ENCODE data around the gene ITGB2.

Gene ITGB2

GRCh38 chr21:44927587-44928461, 7.1 kb upstream of the ITGB2 start:
- no peak overlapping the region for H3K27ac ChIP-seq (ENCODE audit: low read depth, low read length, poor library complexity, severe bottlenecking)
- H2AFZ ChIP-seq (ENCODE audit: low read length) = no peak overlapping the region
- no peaks in the 10 kb centered on the region for H3F3A ChIP-seq (ENCODE audit: insufficient read depth, low read length)
- no peak overlapping the region for H3K9ac ChIP-seq (ENCODE audit: low read length)
- H4K20me1 ChIP-seq (ENCODE audit: insufficient read depth, low read length) = no peaks in the 10 kb centered on the region
- H3K4me2 ChIP-seq (ENCODE audit: low read length) = no peak overlapping the region
- no peaks in the 10 kb centered on the region for H3K9me2 ChIP-seq (ENCODE audit: low read depth, low read length)
- H3K4me3 ChIP-seq (ENCODE audit: low read depth, low read length, poor library complexity, severe bottlenecking) = no peak overlapping the region
- H3K4me1 ChIP-seq (ENCODE audit: insufficient read depth, low read length, severe bottlenecking) = peaks cover 7% of the 10 kb centered on the region
- no peaks in the 10 kb centered on the region for H3K79me2 ChIP-seq (ENCODE audit: insufficient read depth, low read length)
- TF ChIP-seq CTCF (IDR thresholded peaks at IDR 0.05; ENCODE audit: low read length) = no peak
- no peak for TF ChIP-seq EZH2 (IDR thresholded peaks at IDR 0.05; ENCODE audit: borderline replicate concordance, low read length)
- H3K9me3 ChIP-seq (ENCODE audit: low read length) = no peaks in the 10 kb centered on the region
- peaks cover 4% of the 10 kb centered on the region; the same call in 1 of the 2 replicates for H3K27me3 ChIP-seq (ENCODE audit: insufficient read depth, low read length)
- H3K36me3 ChIP-seq (ENCODE audit: insufficient read depth, low read length) = no peaks in the 10 kb centered on the region

GRCh38 chr21:44927259-44927586, 6.5 kb upstream of the ITGB2 start:
- no peaks in the 10 kb centered on the region for H3K79me2 ChIP-seq (ENCODE audit: insufficient read depth, low read length)
- H3K27me3 ChIP-seq (ENCODE audit: insufficient read depth, low read length) = peaks cover 4% of the 10 kb centered on the region; the same call in 1 of the 2 replicates
- H3K9me2 ChIP-seq (ENCODE audit: low read depth, low read length) = no peaks in the 10 kb centered on the region
- H4K20me1 ChIP-seq (ENCODE audit: insufficient read depth, low read length) = no peaks in the 10 kb centered on the region
- no peak overlapping the region for H2AFZ ChIP-seq (ENCODE audit: low read length)
- H3K9ac ChIP-seq (ENCODE audit: low read length) = no peak overlapping the region
- TF ChIP-seq CTCF (IDR thresholded peaks at IDR 0.05; ENCODE audit: low read length) (no peak), EZH2 (IDR thresholded peaks at IDR 0.05; ENCODE audit: borderline replicate concordance, low read length) (no peak)
- H3K36me3 ChIP-seq (ENCODE audit: insufficient read depth, low read length) = no peaks in the 10 kb centered on the region
- H3F3A ChIP-seq (ENCODE audit: insufficient read depth, low read length) = no peaks in the 10 kb centered on the region
- H3K27ac ChIP-seq (ENCODE audit: low read depth, low read length, poor library complexity, severe bottlenecking) = no peak overlapping the region
- H3K9me3 ChIP-seq (ENCODE audit: low read length) = no peaks in the 10 kb centered on the region
- no peak overlapping the region for H3K4me2 ChIP-seq (ENCODE audit: low read length)
- H3K4me3 ChIP-seq (ENCODE audit: low read depth, low read length, poor library complexity, severe bottlenecking) = no peak overlapping the region
- H3K4me1 ChIP-seq (ENCODE audit: insufficient read depth, low read length, severe bottlenecking) = peaks cover 7% of the 10 kb centered on the region

GRCh38 chr21:44926331-44927101, 5.8 kb upstream of the ITGB2 start:
- Histone ChIP-seq H3K9me3 (ENCODE audit: low read length) (no peaks in the 10 kb centered on the region), H3K4me1 (ENCODE audit: insufficient read depth, low read length, severe bottlenecking) (peaks cover 4% of the 10 kb centered on the region), H3K36me3 (ENCODE audit: insufficient read depth, low read length) (no peaks in the 10 kb centered on the region), H3K4me2 (ENCODE audit: low read length) (no peak overlapping the region; the same call in 1 of the 2 replicates), H3K27me3 (ENCODE audit: insufficient read depth, low read length) (peaks cover 4% of the 10 kb centered on the region; the same call in 1 of the 2 replicates), H3K79me2 (ENCODE audit: insufficient read depth, low read length) (no peaks in the 10 kb centered on the region), H3K9ac (ENCODE audit: low read length) (no peak overlapping the region), H4K20me1 (ENCODE audit: insufficient read depth, low read length) (no peaks in the 10 kb centered on the region), H2AFZ (ENCODE audit: low read length) (no peak overlapping the region), H3K4me3 (ENCODE audit: low read depth, low read length, poor library complexity, severe bottlenecking) (no peak overlapping the region), H3F3A (ENCODE audit: insufficient read depth, low read length) (no peaks in the 10 kb centered on the region), H3K9me2 (ENCODE audit: low read depth, low read length) (no peaks in the 10 kb centered on the region), H3K27ac (ENCODE audit: low read depth, low read length, poor library complexity, severe bottlenecking) (no peak overlapping the region)
- TF ChIP-seq EZH2 (IDR thresholded peaks at IDR 0.05; ENCODE audit: borderline replicate concordance, low read length) (no peak), CTCF (IDR thresholded peaks at IDR 0.05; ENCODE audit: low read length) (no peak)

Data from OCI-LY1 (cell line).